ENCODE results near the gene FAM161A.

- TF ChIP-seq, protein P1, sequence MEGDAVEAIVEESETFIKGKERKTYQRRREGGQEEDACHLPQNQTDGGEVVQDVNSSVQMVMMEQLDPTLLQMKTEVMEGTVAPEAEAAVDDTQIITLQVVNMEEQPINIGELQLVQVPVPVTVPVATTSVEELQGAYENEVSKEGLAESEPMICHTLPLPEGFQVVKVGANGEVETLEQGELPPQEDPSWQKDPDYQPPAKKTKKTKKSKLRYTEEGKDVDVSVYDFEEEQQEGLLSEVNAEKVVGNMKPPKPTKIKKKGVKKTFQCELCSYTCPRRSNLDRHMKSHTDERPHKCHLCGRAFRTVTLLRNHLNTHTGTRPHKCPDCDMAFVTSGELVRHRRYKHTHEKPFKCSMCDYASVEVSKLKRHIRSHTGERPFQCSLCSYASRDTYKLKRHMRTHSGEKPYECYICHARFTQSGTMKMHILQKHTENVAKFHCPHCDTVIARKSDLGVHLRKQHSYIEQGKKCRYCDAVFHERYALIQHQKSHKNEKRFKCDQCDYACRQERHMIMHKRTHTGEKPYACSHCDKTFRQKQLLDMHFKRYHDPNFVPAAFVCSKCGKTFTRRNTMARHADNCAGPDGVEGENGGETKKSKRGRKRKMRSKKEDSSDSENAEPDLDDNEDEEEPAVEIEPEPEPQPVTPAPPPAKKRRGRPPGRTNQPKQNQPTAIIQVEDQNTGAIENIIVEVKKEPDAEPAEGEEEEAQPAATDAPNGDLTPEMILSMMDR (conservative IDR thresholded peaks at IDR 0.05 in 1 of 2, IDR thresholded peaks at IDR 0.05 in 1 of 2; ENCODE audit: extremely low read depth in 1 of 2, insufficient read depth in 1 of 2, low read depth in 1 of 2, low read length in 2 of 2), result no peak
- TF ChIP-seq EZH2 (IDR thresholded peaks at IDR 0.05; ENCODE audit: borderline replicate concordance, low read length), result no peak
These were observed 58.5 kb downstream of the FAM161A start for GRCh38 chr2:61795408-61795807.
